Breast epithelium (tissue), 3 donors: ENCODE measurements around the gene VPS45.

Experiments used
- POLR2A ChIP-seq: fragments of 450-650 bp; IDR thresholded peaks from one replicate; pipeline ENCODE4 v1.6.1; 2016; ENCODE audit warnings: antibody characterized with exemption, mild to moderate bottlenecking, moderate library complexity
- TF ChIP-seq, protein P1 (sequence below), 3 donors: fragments of 450-650 bp; IDR thresholded peaks; one replicate each; pipeline ENCODE4 v1.5.1; 2016 to 2017; ENCODE audit warnings: antibody characterized with exemption in 3 of 3, mild to moderate bottlenecking in 3 of 3, moderate library complexity in 3 of 3

DNA sequence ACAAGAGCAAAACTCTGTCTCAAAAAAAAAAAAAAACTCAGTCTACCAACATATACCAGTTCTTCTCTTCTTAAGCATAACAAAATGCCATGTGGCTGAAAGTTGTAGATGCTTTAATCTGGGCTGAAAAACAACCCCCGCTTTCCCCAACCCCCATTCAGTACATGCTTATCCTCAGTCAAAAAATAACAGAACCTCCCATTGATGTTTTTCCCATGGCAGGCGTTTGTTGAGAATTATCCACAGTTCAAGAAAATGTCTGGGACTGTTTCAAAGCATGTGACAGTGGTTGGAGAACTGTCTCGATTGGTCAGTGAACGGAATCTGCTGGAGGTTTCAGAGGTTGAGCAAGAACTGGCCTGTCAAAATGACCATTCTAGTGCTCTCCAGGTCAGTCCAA, 14.9 kb downstream of the VPS45 start:
- TF ChIP-seq, protein P1, sequence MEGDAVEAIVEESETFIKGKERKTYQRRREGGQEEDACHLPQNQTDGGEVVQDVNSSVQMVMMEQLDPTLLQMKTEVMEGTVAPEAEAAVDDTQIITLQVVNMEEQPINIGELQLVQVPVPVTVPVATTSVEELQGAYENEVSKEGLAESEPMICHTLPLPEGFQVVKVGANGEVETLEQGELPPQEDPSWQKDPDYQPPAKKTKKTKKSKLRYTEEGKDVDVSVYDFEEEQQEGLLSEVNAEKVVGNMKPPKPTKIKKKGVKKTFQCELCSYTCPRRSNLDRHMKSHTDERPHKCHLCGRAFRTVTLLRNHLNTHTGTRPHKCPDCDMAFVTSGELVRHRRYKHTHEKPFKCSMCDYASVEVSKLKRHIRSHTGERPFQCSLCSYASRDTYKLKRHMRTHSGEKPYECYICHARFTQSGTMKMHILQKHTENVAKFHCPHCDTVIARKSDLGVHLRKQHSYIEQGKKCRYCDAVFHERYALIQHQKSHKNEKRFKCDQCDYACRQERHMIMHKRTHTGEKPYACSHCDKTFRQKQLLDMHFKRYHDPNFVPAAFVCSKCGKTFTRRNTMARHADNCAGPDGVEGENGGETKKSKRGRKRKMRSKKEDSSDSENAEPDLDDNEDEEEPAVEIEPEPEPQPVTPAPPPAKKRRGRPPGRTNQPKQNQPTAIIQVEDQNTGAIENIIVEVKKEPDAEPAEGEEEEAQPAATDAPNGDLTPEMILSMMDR (IDR thresholded peaks at IDR 0.05): no peak
- TF ChIP-seq POLR2A: no peak
